Measurements from ENCODE around the gene BPIFB2. TPM values are rescaled to one million over a fixed set of nuclear protein-coding genes. Genes with fewer than 3 reads are reported as not detected.

BPIFB2 gene
- polyA plus RNA-seq, 1 donor from 2014 or later, result not detected

Other genes with a start within 250 kb of the BPIFB2 start
- not detected for gene DNMT3B, start 245.3 kb upstream of the BPIFB2 start, polyA plus RNA-seq
- 65.3 TPM for gene MAPRE1, start 187.8 kb upstream of the BPIFB2 start, polyA plus RNA-seq
- not detected for gene EFCAB8, start 148.8 kb upstream of the BPIFB2 start, polyA plus RNA-seq
- gene SUN5, start 3.3 kb upstream of the BPIFB2 start, polyA plus RNA-seq, result not detected
- not detected for gene BPIFB6, start 23.9 kb downstream of the BPIFB2 start, polyA plus RNA-seq
- gene BPIFB3, start 46.2 kb downstream of the BPIFB2 start, polyA plus RNA-seq, result not detected
- not detected for gene BPIFB4, start 71.9 kb downstream of the BPIFB2 start, polyA plus RNA-seq
- not detected for gene BPIFA2, start 160.5 kb downstream of the BPIFB2 start, polyA plus RNA-seq
- gene BPIFA3, start 209.6 kb downstream of the BPIFB2 start, polyA plus RNA-seq, result not detected
- not detected for gene BPIFA1, start 228.3 kb downstream of the BPIFB2 start, polyA plus RNA-seq